Loucy (cell line): ENCODE measurements around the gene MYPOP.

Source experiments
- H2AFZ ChIP-seq: fragments of 200-600 bp; sonication (generic); 2 replicates; pipeline ENCODE4 v1.6.0; 2016; ENCODE audit warnings: antibody characterized with exemption, mild to moderate bottlenecking, low read length, moderate library complexity
- H3F3A ChIP-seq: fragments of 200-600 bp; 2 replicates; pipeline ENCODE4 v1.6.0; 2016; ENCODE audit warnings: antibody characterized with exemption, low read depth, mild to moderate bottlenecking
- H3K27me3 ChIP-seq: fragments of 200-600 bp; sonication (generic); 2 replicates; pipeline ENCODE4 v1.6.1; 2014; ENCODE audit warnings: low read length, mild to moderate bottlenecking; ENCODE audit not compliant: insufficient read depth, poor library complexity, severe bottlenecking
- H3K36me3 ChIP-seq: fragments of 200-600 bp; sonication (generic); 2 replicates; pipeline ENCODE4 v1.6.1; 2016; ENCODE audit warnings: low read length; ENCODE audit not compliant: insufficient read depth
- H3K4me1 ChIP-seq: fragments of 200-600 bp; sonication (generic); 2 replicates; pipeline ENCODE4 v1.5.1; 2014; ENCODE audit warnings: low read length, mild to moderate bottlenecking; ENCODE audit not compliant: insufficient read depth, poor library complexity, severe bottlenecking
- H3K4me2 ChIP-seq: fragments of 200-600 bp; sonication (generic); 2 replicates; pipeline ENCODE4 v1.6.0; 2014; ENCODE audit warnings: antibody characterized with exemption, low read length, low read depth, mild to moderate bottlenecking; ENCODE audit not compliant: poor library complexity, severe bottlenecking
- H3K4me3 ChIP-seq: fragments of 200-600 bp; sonication (generic); 2 replicates; pipeline ENCODE4 v1.5.1; 2014; ENCODE audit warnings: low read length, mild to moderate bottlenecking, mixed read lengths; ENCODE audit not compliant: poor library complexity, severe bottlenecking
- H3K79me2 ChIP-seq: fragments of 200-600 bp; sonication (generic); 2 replicates; pipeline ENCODE4 v1.6.1; 2014; ENCODE audit warnings: low read length; ENCODE audit not compliant: insufficient read depth
- H3K9ac ChIP-seq: fragments of 200-600 bp; sonication (generic); 2 replicates; pipeline ENCODE4 v1.6.0; 2014; ENCODE audit warnings: mild to moderate bottlenecking, low read depth, low read length, moderate library complexity; ENCODE audit not compliant: poor library complexity, severe bottlenecking
- H3K9me2 ChIP-seq: fragments of 200-600 bp; sonication (generic); replicated peaks from 2 replicates; pipeline ENCODE4 v1.6.1; 2016; ENCODE audit warnings: low read depth, low read length, mixed read lengths
- H3K9me3 ChIP-seq: fragments of 200-600 bp; sonication (generic); 2 replicates; pipeline ENCODE4 v1.6.1; 2014; ENCODE audit warnings: mild to moderate bottlenecking, antibody characterized with exemption, low read length, low read depth; ENCODE audit not compliant: insufficient read depth
- H4K20me1 ChIP-seq: fragments of 200-600 bp; sonication (generic); 2 replicates; pipeline ENCODE4 v1.6.0; 2014; ENCODE audit warnings: antibody characterized with exemption, low read length, mild to moderate bottlenecking; ENCODE audit not compliant: insufficient read depth, poor library complexity, severe bottlenecking
- CTCF ChIP-seq: fragments of 200-600 bp; sonication (generic); conservative IDR thresholded peaks from 2 replicates; pipeline ENCODE4 v1.5.1; 2014; ENCODE audit warnings: mild to moderate bottlenecking, antibody characterized with exemption, low read length
- EZH2phosphoT487 ChIP-seq: fragments of 200-600 bp; IDR thresholded peaks from 2 replicates; pipeline ENCODE4 v1.6.1; 2018; ENCODE audit warnings: antibody characterized with exemption, mild to moderate bottlenecking, moderate library complexity, borderline replicate concordance

Gene MYPOP

GRCh38 chr19:45939792-45940514 lies 37.5 kb upstream of the MYPOP start:
- H2AFZ ChIP-seq = no peak overlapping the region
- no peaks in the 10 kb centered on the region for H3F3A ChIP-seq
- H3K4me2 ChIP-seq = no peak overlapping the region
- H3K36me3 ChIP-seq = no peaks in the 10 kb centered on the region
- H3K4me3 ChIP-seq = no peak overlapping the region
- H3K9me2 ChIP-seq = no peaks in the 10 kb centered on the region
- H3K79me2 ChIP-seq = no peaks in the 10 kb centered on the region
- no peaks in the 10 kb centered on the region for H4K20me1 ChIP-seq
- TF ChIP-seq EZH2phosphoT487 (no peak), CTCF (no peak)
- H3K27me3 ChIP-seq = no peaks in the 10 kb centered on the region
- no peaks in the 10 kb centered on the region for H3K4me1 ChIP-seq
- no peaks in the 10 kb centered on the region for H3K9me3 ChIP-seq
- no peak overlapping the region for H3K9ac ChIP-seq

GRCh38 chr19:45938733-45939319 lies 36.4 kb upstream of the MYPOP start:
- H3K79me2 ChIP-seq = no peaks in the 10 kb centered on the region
- H2AFZ ChIP-seq = no peak overlapping the region
- TF ChIP-seq EZH2phosphoT487 (no peak), CTCF (no peak)
- H3K9me3 ChIP-seq = no peaks in the 10 kb centered on the region
- no peak overlapping the region for H3K4me3 ChIP-seq
- H3K4me2 ChIP-seq = no peak overlapping the region
- H3K9me2 ChIP-seq = no peaks in the 10 kb centered on the region
- no peak overlapping the region for H3K9ac ChIP-seq
- H4K20me1 ChIP-seq = no peaks in the 10 kb centered on the region
- H3F3A ChIP-seq = no peaks in the 10 kb centered on the region
- no peaks in the 10 kb centered on the region for H3K36me3 ChIP-seq
- H3K4me1 ChIP-seq = no peaks in the 10 kb centered on the region
- H3K27me3 ChIP-seq = no peaks in the 10 kb centered on the region

GRCh38 chr19:45935267-45935666 lies 32.9 kb upstream of the MYPOP start:
- Histone ChIP-seq H3K9me3 (no peaks in the 10 kb centered on the region), H3K79me2 (no peaks in the 10 kb centered on the region), H3K4me3 (no peak overlapping the region), H2AFZ (no peak overlapping the region), H3K4me2 (no peak overlapping the region), H3K9me2 (no peaks in the 10 kb centered on the region), H3K36me3 (no peaks in the 10 kb centered on the region), H3K4me1 (no peaks in the 10 kb centered on the region), H3K9ac (no peak overlapping the region), H3K27me3 (no peaks in the 10 kb centered on the region), H4K20me1 (no peaks in the 10 kb centered on the region), H3F3A (no peaks in the 10 kb centered on the region)
- TF ChIP-seq CTCF (no peak), EZH2phosphoT487 (no peak)
